Measurements from ENCODE around the gene PPP2R2D.

PPP2R2D gene

DNA sequence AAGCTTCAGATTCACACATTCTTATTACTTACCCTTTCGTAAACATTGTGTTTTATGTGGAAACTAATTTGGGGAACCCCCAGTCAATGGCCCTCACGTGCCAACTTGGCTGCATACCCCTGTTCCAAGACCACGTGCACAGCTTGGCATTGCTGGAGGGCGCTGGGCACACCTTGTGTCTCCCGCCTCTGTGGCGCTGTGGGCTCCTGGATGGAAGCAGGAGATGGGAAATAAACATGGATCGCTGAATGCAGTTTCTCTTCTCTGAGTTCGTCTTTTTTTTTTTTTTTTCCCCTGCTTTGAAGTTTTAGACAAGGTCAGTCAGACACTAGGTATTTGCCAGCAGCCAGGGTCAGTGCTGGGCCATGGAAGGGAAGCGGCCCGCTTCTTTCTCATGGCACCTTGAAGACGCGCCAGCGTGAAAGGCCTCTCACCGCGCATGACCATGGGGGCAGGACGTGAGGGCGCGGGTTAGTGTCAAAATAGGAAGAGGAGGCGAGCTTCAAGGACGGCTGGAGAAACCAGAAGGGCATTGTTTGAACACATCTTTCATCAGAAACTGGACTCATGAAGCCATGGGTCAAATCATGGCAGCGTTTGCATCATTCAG, 53.7 kb downstream of the PPP2R2D start:
- DNase-seq, result no peak

- no peak for DNase-seq
Measured at GRCh38 chr10:131955591-131956340, 55.0 kb downstream of the PPP2R2D start.

DNA sequence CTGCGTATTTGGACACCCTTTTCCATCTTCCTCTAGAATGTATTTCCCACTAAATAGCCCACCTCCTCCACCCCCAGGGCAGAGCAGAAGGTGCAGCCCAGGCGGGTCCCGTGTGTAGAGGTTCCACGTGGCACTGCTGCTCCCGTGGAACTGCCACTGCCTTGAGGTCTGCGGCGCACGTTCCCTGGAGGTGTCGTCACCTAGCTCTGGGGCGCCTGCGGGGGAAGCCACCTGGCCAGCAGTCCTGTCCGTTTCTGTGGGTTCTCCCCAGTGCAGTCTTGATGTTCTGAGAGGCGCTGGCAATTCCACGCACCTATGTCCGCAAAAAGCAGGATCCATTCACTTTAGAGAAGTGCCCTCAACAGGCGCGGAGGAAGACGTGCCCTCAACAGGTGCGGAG, 59.0 kb downstream of the PPP2R2D start:
- no peak for DNase-seq

DNA sequence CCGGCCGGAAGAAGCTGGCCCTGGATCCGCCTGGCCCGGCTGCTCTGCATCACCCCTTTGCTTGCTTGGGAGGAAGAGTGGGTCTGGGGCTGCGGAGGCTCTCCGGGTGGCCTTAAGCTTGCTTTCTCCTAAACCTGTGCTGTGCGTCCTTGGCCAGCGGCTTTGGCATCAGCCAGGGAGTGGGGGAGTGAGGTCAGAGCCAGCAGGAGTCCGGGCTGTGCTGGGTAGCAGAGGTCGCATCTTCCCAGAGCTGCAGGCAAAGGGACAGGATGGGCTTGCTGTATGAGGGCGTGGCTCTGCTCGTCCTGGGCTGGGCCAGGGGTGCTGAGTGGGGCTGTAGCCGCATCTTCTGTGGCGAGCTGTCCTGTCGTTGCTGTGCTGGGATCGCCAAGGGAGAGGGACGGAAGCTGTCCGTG, 59.8 kb downstream of the PPP2R2D start:
- no peak for DNase-seq

DNA sequence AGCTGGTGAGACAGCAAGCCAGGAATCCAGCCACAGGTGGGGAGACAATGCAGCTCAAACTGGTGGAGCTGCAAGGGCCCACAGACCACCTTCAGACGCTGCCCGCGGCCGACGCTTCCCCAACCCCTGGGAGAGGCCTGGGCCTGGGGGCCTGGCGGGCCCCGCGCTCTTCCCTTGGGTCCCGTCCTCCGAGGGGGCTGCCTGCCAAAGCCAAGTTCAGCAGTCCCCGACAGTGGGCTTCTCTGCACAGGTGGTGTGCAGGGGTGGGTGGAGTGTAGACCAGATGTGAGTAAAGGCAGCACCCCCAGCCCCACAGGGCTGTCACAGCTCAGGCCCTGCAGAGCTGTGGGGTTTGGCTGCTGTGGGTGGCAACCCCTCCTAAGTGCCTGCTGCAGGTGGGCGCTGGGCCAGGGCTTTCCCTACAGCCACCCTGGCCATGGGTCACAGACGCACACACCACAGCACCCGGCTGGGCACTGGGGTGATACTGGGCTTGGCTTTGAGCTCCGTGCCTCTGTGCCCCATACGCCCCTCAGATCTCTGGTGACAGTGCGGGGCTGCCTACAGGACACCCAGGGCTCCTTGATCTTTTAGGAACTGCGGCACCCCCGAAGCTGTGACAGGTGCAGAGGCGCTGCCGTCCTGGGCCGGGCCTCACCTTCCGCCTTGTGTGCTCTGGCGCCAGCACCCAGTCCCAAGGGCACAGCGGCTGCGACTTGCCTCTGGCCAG, 60.4 kb downstream of the PPP2R2D start:
- no peak for DNase-seq

DNA sequence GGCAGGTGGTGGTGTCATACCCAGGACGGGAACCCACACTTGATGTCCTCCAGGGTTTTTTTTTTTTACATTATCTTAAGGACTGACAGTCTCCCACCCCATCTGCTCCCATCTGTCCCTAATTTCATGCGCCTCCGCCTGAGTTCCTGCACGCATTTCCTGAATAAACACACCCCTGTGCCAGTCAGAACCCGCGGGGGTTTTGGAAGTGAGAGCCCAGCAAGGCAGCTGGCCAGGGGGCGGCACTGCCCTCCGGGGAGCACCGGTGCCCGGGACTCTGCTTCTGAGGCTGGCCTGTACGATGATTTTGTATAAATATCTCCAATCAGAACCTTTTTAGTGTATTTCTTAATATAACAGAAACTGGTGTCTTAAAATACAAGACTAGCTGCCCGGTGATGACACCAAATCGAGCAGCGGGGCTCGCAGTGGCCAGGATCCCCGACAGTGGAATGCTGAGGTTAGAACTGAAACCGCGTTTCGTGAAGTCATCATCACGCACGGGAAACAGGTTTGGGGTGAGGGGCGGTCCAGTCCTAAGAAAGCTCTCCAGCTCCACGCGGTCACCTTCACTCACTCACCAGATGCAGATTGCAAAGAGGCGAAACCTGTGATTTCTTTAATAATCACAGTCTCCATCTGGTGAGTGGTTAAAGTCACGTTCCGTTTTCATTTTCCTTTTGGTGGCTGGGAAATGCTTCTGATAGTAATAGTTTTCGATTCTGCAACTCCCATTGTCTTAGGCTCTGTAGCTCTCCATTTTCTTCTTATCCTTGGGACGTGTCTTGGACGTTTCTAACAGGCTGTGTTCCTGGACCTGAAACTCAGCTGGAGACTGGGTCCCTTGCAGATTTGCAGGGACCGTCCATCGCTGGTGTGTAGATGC, 61.2 kb downstream of the PPP2R2D start:
- DNase-seq, result no peak

DNA sequence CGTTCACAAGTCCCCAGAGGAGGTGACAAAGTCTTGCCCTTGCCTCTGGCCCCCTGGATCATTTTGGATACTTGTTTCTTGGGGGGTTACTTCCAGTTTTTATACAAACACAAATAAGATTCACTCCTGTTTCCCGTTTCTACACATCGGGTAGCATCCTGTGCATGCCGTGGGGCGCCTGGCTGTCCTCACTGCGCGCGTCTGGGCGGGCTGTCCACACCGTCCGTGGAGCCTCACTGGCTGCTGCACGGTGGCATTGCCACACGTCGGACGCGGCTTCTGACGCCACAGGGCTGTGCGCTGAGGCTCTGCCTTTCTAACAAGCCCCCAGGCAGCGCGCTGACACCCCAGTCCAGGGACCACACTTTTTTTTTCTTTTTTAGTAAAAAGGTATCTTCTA, 62.5 kb downstream of the PPP2R2D start:
- no peak for DNase-seq

GRCh38 chr10:131963811-131964210, 63.0 kb downstream of the PPP2R2D start:
- no peak for DNase-seq

- no peak for DNase-seq
Measured at GRCh38 chr10:131964298-131964697, 63.5 kb downstream of the PPP2R2D start.

GRCh38 chr10:131968949-131969348, 68.1 kb downstream of the PPP2R2D start:
- no peak for DNase-seq

DNA sequence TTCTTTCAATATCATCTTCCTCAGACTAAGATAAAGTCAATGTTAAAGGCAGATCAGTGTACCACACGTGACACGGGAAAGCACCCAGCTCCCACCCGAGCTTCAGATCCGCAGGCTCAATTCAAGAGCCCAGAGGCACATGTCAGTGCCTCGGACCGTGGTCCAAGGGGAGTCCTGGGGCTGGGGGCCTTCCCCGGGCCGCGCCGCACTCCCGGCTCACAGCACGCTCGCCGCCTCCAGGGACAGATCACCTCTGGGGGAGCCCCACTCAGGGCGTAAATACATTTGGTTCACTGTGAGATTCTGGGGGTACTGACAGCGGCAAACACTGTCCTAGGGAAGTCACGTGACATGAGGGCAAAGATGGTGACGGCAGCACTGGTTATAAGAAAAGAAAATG, 70.1 kb downstream of the PPP2R2D start:
- no peak for DNase-seq

DNA sequence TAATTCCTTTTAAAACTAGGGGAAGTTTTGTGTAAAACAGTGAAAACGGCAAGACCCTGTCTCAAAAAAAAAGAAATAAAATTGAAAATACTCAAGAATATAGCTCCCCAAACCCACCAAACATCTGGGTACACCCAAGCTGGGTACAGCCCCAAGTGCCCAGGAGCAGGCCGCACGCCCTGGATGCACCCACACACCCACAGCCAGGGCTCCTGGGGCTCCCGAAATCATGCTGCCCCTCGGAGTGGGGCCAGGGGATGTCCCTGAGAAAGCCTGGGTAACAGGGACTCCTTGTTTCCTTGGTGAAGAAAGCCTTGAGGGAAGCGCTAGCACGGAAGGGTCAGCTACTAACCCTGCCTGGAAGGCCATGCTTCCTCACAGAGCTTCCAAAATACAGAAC, 70.8 kb downstream of the PPP2R2D start:
- DNase-seq, result no peak

- no peak for DNase-seq
Measured at GRCh38 chr10:131972474-131973071, 71.8 kb downstream of the PPP2R2D start.

DNA sequence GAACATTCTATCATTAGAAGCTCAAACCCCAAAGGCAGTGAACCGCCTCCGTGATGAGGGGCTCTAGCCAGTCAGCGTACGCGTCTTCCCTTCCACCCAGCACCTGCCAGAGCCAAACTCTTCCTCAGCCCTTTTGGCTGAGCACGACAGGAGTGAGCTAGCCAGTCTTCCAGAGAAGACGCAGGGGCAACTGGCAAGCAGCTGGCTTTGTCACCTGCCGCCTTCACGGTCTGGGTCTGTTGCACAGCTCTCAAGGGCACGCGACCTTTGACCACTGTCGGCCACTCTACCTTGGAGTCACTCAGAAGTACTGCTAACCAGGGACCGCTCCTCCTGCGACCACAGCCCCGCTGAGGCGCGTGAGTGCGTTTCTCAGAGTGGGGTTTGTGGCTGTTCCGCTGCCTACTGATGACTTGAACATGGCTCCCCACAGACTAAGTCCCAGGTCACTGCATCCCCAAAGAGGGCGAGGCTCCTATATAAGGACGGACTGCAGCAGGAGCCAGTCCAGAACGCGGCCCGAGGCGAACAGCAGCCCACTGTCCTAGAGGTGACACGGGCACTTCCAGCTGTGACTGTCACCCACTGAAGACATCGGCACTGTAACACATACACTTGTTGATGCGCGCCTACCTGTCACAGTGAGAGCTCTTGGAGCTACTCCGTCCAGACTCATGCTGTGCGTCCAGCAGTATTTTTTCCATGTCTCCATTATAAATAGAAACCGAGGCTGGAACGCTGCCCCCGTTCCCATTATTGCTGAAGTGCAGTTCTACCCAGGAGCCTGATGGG, 72.5 kb downstream of the PPP2R2D start:
- no peak for DNase-seq

- no peak for DNase-seq
Measured at GRCh38 chr10:131974034-131974817, 73.4 kb downstream of the PPP2R2D start.

- no peak for DNase-seq
Measured at GRCh38 chr10:131975003-131975402, 74.2 kb downstream of the PPP2R2D start.

- no peak for DNase-seq
Measured at GRCh38 chr10:131975796-131976195, 75.0 kb downstream of the PPP2R2D start.

- DNase-seq, result no peak
Measured at GRCh38 chr10:131977323-131978096, 76.7 kb downstream of the PPP2R2D start.

- DNase-seq, result no peak
Measured at GRCh38 chr10:131978366-131978765, 77.6 kb downstream of the PPP2R2D start.

DNA sequence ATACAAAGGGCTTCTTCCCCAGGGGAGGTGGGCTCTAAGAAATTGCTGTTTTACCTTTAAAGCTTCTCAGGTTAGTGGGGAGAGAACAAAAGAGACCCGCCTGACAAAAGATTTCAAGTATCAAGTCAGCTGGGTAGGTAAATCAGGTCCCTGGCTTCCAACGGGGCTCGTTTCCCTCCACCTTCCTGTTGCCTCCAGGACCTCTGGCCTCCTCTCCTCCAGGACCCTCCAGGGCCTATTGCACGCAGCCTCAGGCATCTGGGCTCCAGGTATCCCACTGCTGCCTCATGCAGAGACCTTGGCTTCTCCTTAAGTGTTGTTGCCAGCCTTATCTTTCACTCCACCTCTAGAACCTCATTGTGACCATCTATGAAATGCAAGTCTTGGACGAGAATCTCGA, 78.0 kb downstream of the PPP2R2D start:
- DNase-seq, result no peak

All from activated CD4-positive, alpha-beta T cell treated with anti-CD3 and anti-CD28 coated beads for 1 hour (primary cell).